SK-N-SH treated with all-trans-retinoic acid at 6 μM for 48 hours (cell line): ENCODE data around the gene NFIB.

ENCODE experiments used
- ATAC-seq: fragments of 200-7000 bp; cut with Tn5 transposase; 3 replicates; pipeline ENCODE4 v1.9.1; 2020; ENCODE audit warnings: mild to moderate bottlenecking, moderate library complexity
- ARNTL ChIP-seq: fragments of 450-650 bp; formaldehyde crosslinking; IDR thresholded peaks from 2 replicates; pipeline ENCODE4 v1.5.0; 2020; ENCODE audit warnings: low read depth, mild to moderate bottlenecking, moderate library complexity, borderline replicate concordance
- BACH2 ChIP-seq: fragments of 250-450 bp; sonication (Bioruptor Pico); IDR thresholded peaks from 2 replicates; pipeline ENCODE4 v1.9.0; 2021; ENCODE audit warnings: mild to moderate bottlenecking, borderline replicate concordance
- CSDC2 ChIP-seq: fragments of 250-450 bp; sonication (Bioruptor Pico); IDR thresholded peaks from 2 replicates; pipeline ENCODE4 v1.5.0; 2020; ENCODE audit warnings: mild to moderate bottlenecking, moderate library complexity
- ESRRG ChIP-seq: fragments of 250-450 bp; sonication (Bioruptor Pico); IDR thresholded peaks from 2 replicates; pipeline ENCODE4 v1.6.1; 2021; ENCODE audit warnings: mild to moderate bottlenecking
- GLIS3 ChIP-seq: fragments of 250-450 bp; sonication (Bioruptor Pico); IDR thresholded peaks from 2 replicates; pipeline ENCODE4 v1.5.0; 2020; ENCODE audit warnings: mild to moderate bottlenecking, moderate library complexity
- ISL1 ChIP-seq: fragments of 250-450 bp; sonication (Bioruptor Pico); IDR thresholded peaks from 2 replicates; pipeline ENCODE4 v2.1.2; 2022; ENCODE audit warnings: mild to moderate bottlenecking, moderate library complexity
- OSR1 ChIP-seq: fragments of 250-450 bp; sonication (Bioruptor Pico); IDR thresholded peaks from 2 replicates; pipeline ENCODE4 v1.8.0; 2022; ENCODE audit warnings: moderate library complexity, mild to moderate bottlenecking, inconsistent platforms
- SNAI2 ChIP-seq: fragments of 250-450 bp; sonication (Bioruptor Pico); IDR thresholded peaks from 2 replicates; pipeline ENCODE4 v1.5.0; 2020; ENCODE audit warnings: mild to moderate bottlenecking, moderate library complexity
- TCF4 ChIP-seq: fragments of 250-450 bp; sonication (Bioruptor Pico); IDR thresholded peaks from 2 replicates; pipeline ENCODE4 v1.8.0; 2021; ENCODE audit warnings: mild to moderate bottlenecking, moderate library complexity, borderline replicate concordance
- ZC3H10 ChIP-seq: fragments of 250-450 bp; sonication (Bioruptor Pico); IDR thresholded peaks from 2 replicates; pipeline ENCODE4 v1.5.1; 2021; ENCODE audit warnings: mild to moderate bottlenecking, moderate library complexity
- ZFP3 ChIP-seq: fragments of 250-450 bp; sonication (Bioruptor Pico); IDR thresholded peaks from 2 replicates; pipeline ENCODE4 v1.5.0; 2020; ENCODE audit warnings: mild to moderate bottlenecking, moderate library complexity
- ZFP30 ChIP-seq: fragments of 450-650 bp; formaldehyde crosslinking; IDR thresholded peaks from 2 replicates; pipeline ENCODE4 v1.5.0; 2022; ENCODE audit warnings: mild to moderate bottlenecking, moderate library complexity
- ZNF565 ChIP-seq: fragments of 450-650 bp; formaldehyde crosslinking; conservative IDR thresholded peaks from 2 replicates; pipeline ENCODE4 v1.5.0; 2020; ENCODE audit warnings: low read depth, mild to moderate bottlenecking, moderate library complexity
- ZNF8 ChIP-seq: fragments of 450-650 bp; formaldehyde crosslinking; IDR thresholded peaks from 2 replicates; pipeline ENCODE4 v1.5.0; 2020; ENCODE audit warnings: mild to moderate bottlenecking, moderate library complexity
- TF ChIP-seq, protein P1 (sequence below): fragments of 250-450 bp; sonication (Bioruptor Pico); IDR thresholded peaks from 2 replicates; pipeline ENCODE4 v1.8.0; 2021; ENCODE audit warnings: low read depth, mild to moderate bottlenecking, moderate library complexity, borderline replicate concordance
- TF ChIP-seq, protein P2 (sequence below): fragments of 250-450 bp; sonication (Bioruptor Pico); IDR thresholded peaks from 2 replicates; pipeline ENCODE4 v1.8.0; 2020; ENCODE audit warnings: mild to moderate bottlenecking, moderate library complexity, borderline replicate concordance
- TF ChIP-seq, protein P3 (sequence below): fragments of 250-450 bp; sonication (Bioruptor Pico); IDR thresholded peaks from 2 replicates; pipeline ENCODE4 v1.5.0; 2020; ENCODE audit warnings: mild to moderate bottlenecking, moderate library complexity
- TF ChIP-seq, protein P4 (sequence below): fragments of 250-450 bp; sonication (Bioruptor Pico); IDR thresholded peaks from 2 replicates; pipeline ENCODE4 v1.5.1; 2021; ENCODE audit warnings: mild to moderate bottlenecking, moderate library complexity

NFIB gene

DNA sequence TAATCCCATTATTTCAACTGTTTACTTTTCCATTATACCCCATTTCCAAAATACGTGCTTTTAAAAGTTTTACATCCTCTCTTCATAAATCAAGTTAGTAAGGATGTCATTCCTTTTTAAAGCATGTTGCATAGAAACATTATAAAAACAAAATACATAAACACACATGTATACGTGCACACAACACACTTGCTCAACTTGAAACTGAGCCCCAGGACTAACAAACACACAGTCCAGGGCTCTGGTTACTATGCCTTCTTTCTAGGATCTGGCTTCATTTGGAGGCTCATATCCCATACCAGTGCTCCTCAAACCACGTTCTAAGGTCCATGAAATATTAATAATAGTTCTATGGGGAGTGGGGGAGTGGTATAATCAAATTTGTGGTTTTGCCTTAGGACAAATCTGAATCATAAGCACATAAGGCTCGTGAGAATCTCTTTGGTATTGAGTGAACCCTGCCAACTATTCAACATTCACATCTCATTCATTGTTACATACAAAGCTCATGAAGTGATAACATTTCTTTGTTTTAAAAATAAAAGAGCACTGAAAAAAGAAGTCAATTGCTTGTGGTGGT lies 55.2 kb downstream of the NFIB start:
- TF ChIP-seq ISL1 (peak; percentile 76), ZC3H10 (CRISPR knock-in tag) (peak; percentile 83; the same call in 1 of the 2 replicates), CSDC2 (no peak), GLIS3 (CRISPR knock-in tag) (peak; percentile 58; the same call in 1 of the 2 replicates)
- TF ChIP-seq, protein P1, sequence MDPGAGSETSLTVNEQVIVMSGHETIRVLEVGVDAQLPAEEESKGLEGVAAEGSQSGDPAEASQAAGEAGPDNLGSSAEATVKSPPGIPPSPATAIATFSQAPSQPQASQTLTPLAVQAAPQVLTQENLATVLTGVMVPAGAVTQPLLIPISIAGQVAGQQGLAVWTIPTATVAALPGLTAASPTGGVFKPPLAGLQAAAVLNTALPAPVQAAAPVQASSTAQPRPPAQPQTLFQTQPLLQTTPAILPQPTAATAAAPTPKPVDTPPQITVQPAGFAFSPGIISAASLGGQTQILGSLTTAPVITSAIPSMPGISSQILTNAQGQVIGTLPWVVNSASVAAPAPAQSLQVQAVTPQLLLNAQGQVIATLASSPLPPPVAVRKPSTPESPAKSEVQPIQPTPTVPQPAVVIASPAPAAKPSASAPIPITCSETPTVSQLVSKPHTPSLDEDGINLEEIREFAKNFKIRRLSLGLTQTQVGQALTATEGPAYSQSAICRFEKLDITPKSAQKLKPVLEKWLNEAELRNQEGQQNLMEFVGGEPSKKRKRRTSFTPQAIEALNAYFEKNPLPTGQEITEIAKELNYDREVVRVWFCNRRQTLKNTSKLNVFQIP (CRISPR knock-in tag) = no peak
- TF ChIP-seq, protein P2, sequence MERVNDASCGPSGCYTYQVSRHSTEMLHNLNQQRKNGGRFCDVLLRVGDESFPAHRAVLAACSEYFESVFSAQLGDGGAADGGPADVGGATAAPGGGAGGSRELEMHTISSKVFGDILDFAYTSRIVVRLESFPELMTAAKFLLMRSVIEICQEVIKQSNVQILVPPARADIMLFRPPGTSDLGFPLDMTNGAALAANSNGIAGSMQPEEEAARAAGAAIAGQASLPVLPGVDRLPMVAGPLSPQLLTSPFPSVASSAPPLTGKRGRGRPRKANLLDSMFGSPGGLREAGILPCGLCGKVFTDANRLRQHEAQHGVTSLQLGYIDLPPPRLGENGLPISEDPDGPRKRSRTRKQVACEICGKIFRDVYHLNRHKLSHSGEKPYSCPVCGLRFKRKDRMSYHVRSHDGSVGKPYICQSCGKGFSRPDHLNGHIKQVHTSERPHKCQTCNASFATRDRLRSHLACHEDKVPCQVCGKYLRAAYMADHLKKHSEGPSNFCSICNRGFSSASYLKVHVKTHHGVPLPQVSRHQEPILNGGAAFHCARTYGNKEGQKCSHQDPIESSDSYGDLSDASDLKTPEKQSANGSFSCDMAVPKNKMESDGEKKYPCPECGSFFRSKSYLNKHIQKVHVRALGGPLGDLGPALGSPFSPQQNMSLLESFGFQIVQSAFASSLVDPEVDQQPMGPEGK (CRISPR knock-in tag) = peak; percentile 81; the same call in 1 of the 2 replicates
- peak; percentile 72 for ATAC-seq

DNA sequence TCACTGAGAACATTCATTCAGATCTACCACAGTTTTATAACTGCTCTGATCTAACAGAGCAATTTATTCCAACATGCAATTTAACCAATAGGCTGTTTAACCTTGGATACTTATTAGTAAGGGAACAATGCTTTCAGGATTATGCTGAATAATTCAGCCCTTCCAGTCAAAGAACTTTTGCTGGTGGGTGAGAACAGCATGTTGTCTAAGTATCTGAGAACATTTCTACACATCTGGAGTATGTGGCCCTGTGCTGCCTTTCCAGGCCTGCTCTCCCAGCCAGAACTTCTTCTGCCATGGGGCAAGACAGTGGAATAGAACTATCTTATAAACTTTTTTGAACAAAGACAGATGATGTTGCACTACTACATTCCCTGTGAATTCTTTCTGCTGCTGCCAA lies 55.8 kb downstream of the NFIB start:
- peak; percentile 14 for ATAC-seq
- TF ChIP-seq ZC3H10 (CRISPR knock-in tag) (no peak), BACH2 (no peak)
- TF ChIP-seq, protein P3, sequence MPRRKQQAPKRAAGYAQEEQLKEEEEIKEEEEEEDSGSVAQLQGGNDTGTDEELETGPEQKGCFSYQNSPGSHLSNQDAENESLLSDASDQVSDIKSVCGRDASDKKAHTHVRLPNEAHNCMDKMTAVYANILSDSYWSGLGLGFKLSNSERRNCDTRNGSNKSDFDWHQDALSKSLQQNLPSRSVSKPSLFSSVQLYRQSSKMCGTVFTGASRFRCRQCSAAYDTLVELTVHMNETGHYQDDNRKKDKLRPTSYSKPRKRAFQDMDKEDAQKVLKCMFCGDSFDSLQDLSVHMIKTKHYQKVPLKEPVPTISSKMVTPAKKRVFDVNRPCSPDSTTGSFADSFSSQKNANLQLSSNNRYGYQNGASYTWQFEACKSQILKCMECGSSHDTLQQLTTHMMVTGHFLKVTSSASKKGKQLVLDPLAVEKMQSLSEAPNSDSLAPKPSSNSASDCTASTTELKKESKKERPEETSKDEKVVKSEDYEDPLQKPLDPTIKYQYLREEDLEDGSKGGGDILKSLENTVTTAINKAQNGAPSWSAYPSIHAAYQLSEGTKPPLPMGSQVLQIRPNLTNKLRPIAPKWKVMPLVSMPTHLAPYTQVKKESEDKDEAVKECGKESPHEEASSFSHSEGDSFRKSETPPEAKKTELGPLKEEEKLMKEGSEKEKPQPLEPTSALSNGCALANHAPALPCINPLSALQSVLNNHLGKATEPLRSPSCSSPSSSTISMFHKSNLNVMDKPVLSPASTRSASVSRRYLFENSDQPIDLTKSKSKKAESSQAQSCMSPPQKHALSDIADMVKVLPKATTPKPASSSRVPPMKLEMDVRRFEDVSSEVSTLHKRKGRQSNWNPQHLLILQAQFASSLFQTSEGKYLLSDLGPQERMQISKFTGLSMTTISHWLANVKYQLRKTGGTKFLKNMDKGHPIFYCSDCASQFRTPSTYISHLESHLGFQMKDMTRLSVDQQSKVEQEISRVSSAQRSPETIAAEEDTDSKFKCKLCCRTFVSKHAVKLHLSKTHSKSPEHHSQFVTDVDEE = no peak
- TF ChIP-seq, protein P1 (CRISPR knock-in tag) = no peak
- TF ChIP-seq, protein P2 (CRISPR knock-in tag) = no peak
- TF ChIP-seq, all 23 proteins: peak for 0

DNA sequence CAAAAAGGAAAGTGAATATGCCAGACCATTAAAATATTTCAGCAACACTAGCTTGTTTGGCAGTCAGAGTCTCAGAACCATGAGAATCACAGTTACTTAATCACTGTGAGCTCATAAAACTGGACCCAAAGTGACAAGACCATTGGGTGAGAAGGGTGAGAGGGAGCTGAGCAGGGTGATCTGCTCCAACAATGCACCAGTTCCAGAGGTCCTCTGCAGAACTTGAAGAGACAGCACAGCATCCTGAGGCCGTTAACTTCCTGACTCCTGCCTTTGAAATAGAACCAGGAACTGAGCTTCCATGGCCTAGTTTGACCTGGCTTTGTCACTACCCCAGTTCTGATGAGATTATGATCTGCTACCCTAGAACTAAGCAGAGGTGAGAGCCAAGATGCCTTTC lies 57.4 kb downstream of the NFIB start:
- no peak for TF ChIP-seq OSR1 (CRISPR knock-in tag)
- no peak for TF ChIP-seq ESRRG
- no peak for TF ChIP-seq ZNF8 (CRISPR knock-in tag)
- no peak for TF ChIP-seq ZFP3
- TF ChIP-seq, protein P4, sequence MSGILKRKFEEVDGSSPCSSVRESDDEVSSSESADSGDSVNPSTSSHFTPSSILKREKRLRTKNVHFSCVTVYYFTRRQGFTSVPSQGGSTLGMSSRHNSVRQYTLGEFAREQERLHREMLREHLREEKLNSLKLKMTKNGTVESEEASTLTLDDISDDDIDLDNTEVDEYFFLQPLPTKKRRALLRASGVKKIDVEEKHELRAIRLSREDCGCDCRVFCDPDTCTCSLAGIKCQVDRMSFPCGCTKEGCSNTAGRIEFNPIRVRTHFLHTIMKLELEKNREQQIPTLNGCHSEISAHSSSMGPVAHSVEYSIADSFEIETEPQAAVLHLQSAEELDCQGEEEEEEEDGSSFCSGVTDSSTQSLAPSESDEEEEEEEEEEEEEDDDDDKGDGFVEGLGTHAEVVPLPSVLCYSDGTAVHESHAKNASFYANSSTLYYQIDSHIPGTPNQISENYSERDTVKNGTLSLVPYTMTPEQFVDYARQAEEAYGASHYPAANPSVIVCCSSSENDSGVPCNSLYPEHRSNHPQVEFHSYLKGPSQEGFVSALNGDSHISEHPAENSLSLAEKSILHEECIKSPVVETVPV (CRISPR knock-in tag) = no peak
- TF ChIP-seq ZC3H10 (CRISPR knock-in tag) = no peak
- no peak for TF ChIP-seq TCF4 (CRISPR knock-in tag)
- no peak for TF ChIP-seq SNAI2 (CRISPR knock-in tag)
- TF ChIP-seq, protein P1 (CRISPR knock-in tag) = no peak
- no peak for TF ChIP-seq ARNTL (CRISPR knock-in tag)
- TF ChIP-seq ZNF565 (CRISPR knock-in tag) = no peak
- no peak for TF ChIP-seq ZFP30 (CRISPR knock-in tag)
- ATAC-seq = peak; percentile 6; the same call in 1 of the 3 replicates
